Lower lobe of right lung (tissue), 2 donors: ENCODE data around the gene HDAC4. TPM values are rescaled to one million over a fixed set of nuclear protein-coding genes. Genes with fewer than 3 reads are reported as not detected.
A peak's percentile ranks its signal among the peaks of the same experiment; 100 is the strongest.

Source experiments
- ATAC-seq, 2 donors: fragments of 200-7000 bp; cut with Tn5 transposase; one replicate each; pipeline ENCODE4 v1.9.1; 2020 to 2022; ENCODE audit warnings: mild to moderate bottlenecking in 2 of 2, moderate library complexity in 2 of 2
- DNase-seq: peaks from one replicate; pipeline ENCODE4 v3.0.0-alpha.2; 2020
- H3K27ac ChIP-seq: fragments of 200-600 bp; one replicate; pipeline ENCODE4 v1.8.0; 2022
- H3K27me3 ChIP-seq: fragments of 200-600 bp; one replicate; pipeline ENCODE4 v1.8.0; 2022; ENCODE audit warnings: low read depth
- H3K36me3 ChIP-seq: fragments of 200-600 bp; one replicate; pipeline ENCODE4 v1.8.0; 2022; ENCODE audit warnings: mild to moderate bottlenecking
- H3K4me1 ChIP-seq: fragments of 200-600 bp; one replicate; pipeline ENCODE4 v1.8.0; 2022
- H3K4me3 ChIP-seq: fragments of 200-600 bp; one replicate; pipeline ENCODE4 v1.8.0; 2022; ENCODE audit warnings: mild to moderate bottlenecking
- H3K9me3 ChIP-seq: fragments of 200-600 bp; one replicate; pipeline ENCODE4 v1.8.0; 2022
- intact Hi-C: fragments of 100-400 bp; cut with DNase I; formaldehyde crosslinking; loops from one replicate; pipeline ENCODE4 v1.11.0; 2022
- total RNA-seq: library from RNA; stranded (reverse); fragmentation: NEBNext Ultra II Directional; extraction: Animal tissue kit (Norgen Biotek cat#: 25700); gene quantifications from one replicate; pipeline ENCODE4 v1.2.1, GENCODE V29; 2021
- TF ChIP-seq, protein P1 (sequence below): fragments of 200-600 bp; IDR thresholded peaks from one replicate; pipeline ENCODE4 v1.8.0; 2022; ENCODE audit warnings: antibody characterized with exemption, mild to moderate bottlenecking
- donor health status: DM: no; HTN: yes; CAD: no; lungs with severe emphysema.

Gene HDAC4
- total RNA-seq, 1 donor from 2014 or later, result 44.9 TPM

DNA sequence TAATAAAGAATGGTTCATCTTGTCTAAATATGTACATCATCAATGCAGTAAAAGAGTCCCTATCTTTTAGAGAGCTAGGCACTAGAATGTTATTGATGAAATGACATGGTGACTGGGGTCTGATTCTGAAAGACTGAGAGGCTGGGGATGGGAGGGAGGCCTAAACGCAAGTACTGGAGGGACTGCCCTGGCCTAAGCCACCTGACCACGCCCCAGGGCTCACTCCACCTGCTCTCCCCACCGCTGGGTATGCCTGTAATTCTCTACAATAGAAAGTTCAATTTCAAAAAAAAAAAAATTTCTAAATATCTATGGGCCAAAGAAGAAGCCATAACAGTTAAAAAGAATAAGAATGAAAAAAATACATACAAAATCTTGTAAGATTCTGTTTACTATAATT is 194.0 kb downstream of the HDAC4 start:
- Histone ChIP-seq H3K4me1 (peaks cover 2% of the 10 kb centered on the region), H3K4me3 (no peak overlapping the region), H3K9me3 (no peaks in the 10 kb centered on the region), H3K36me3 (peaks cover 2% of the 10 kb centered on the region), H3K27ac (no peak overlapping the region), H3K27me3 (no peaks in the 10 kb centered on the region)
- DNase-seq (no peak), ATAC-seq (no peak)
- intact Hi-C loops, result no loop called here
- TF ChIP-seq, protein P1, sequence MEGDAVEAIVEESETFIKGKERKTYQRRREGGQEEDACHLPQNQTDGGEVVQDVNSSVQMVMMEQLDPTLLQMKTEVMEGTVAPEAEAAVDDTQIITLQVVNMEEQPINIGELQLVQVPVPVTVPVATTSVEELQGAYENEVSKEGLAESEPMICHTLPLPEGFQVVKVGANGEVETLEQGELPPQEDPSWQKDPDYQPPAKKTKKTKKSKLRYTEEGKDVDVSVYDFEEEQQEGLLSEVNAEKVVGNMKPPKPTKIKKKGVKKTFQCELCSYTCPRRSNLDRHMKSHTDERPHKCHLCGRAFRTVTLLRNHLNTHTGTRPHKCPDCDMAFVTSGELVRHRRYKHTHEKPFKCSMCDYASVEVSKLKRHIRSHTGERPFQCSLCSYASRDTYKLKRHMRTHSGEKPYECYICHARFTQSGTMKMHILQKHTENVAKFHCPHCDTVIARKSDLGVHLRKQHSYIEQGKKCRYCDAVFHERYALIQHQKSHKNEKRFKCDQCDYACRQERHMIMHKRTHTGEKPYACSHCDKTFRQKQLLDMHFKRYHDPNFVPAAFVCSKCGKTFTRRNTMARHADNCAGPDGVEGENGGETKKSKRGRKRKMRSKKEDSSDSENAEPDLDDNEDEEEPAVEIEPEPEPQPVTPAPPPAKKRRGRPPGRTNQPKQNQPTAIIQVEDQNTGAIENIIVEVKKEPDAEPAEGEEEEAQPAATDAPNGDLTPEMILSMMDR, result no peak

DNA sequence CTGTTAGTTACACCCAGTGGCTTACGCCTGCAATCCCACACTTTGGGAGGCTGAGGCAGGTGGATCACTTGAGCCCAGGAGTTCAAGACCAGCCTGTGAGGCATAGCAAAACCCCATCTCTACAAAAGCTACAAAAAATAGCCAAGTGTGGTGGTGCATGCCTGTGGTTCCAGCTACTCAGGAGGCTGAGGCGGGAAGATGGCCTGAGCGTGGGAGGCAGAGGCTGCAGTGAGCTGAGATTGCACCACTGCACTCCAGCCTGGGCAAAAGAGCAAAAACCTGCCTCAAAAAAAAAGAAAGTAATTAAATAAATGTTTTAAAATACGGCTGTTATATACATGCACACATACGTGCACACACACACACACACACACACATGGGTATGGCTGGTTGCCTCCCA is 194.8 kb downstream of the HDAC4 start:
- DNase-seq (no peak), ATAC-seq (no peak)
- Histone ChIP-seq H3K36me3 (peaks cover 2% of the 10 kb centered on the region), H3K27ac (no peak overlapping the region), H3K4me3 (no peak overlapping the region), H3K9me3 (no peaks in the 10 kb centered on the region), H3K4me1 (peaks cover 6% of the 10 kb centered on the region), H3K27me3 (no peaks in the 10 kb centered on the region)
- TF ChIP-seq, protein P1, result no peak
- intact Hi-C loops, result no loop called here

DNA sequence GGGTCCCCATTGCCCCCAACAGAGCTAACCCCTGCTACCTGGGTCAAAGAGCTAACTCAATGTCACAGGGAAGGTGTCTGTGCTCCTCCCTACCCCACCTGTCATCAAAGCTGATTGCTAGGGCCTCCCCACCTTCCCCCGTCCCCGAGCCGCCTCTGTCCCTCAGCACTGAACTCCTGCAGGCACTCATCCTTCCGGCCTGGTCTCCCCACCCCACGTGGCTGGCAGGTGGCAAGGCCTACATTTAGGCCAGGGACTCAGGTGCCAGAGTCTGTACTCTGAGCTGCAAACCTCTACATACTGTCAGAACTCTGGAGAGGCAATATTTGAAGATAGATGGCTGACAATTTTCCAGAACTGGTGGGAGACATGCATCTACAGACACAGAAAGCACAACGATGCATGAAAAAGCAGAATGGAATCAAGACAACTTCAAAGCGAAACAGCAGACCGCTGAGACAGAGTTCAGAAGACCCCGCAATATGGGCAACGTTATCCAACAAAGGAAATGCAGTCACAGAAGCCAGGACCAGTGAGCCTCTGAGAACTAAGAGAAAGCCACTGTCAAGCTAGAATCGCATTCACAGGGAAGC is 195.8 kb downstream of the HDAC4 start:
- Histone ChIP-seq H3K36me3 (peaks cover 2% of the 10 kb centered on the region), H3K27ac (no peak overlapping the region), H3K4me3 (no peak overlapping the region), H3K27me3 (no peaks in the 10 kb centered on the region), H3K9me3 (no peaks in the 10 kb centered on the region), H3K4me1 (peaks cover 7% of the 10 kb centered on the region)
- ATAC-seq, result peak in 1 of 2 donors; percentile 19
- DNase-seq, result no peak
- intact Hi-C loops, result no loop called here
- TF ChIP-seq, protein P1, result no peak

DNA sequence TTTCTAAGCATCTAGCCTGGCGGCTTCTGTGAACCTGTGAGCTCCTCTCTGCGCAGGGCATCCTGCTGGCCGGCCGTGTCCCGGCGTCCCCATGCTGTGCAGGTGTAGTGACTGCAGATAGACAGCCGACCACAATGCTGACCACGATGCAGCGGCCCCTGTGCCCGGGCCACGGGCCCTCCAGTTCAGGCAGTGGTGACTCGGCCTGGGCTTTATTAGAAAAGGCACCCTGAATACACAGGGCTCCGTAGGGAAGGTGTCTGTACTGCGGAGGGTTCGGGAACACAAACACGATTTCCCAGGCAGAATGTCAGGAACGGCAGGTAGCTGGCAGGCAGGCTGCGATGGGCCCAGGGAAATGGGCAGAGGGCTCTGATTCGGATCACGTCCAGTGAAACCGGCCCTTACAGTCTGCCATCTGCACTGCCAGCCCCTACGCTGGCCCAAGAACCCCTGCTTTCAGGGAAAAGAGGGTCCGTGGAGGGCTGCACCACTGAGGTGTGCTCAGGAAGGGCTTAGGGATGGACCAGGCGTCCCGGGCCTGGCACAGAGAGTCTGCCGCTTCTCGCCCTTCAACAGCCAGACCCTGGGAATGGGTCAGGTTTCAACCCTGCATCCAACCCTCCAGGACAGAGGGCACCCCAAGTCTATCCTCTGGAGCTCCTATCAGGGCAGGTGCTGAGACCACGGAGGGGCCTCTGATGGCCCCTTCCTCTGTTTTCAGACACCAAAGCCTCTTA is 196.5 kb downstream of the HDAC4 start:
- peaks cover 14% of the 10 kb centered on the region for H3K4me1 ChIP-seq
- H3K27ac ChIP-seq, result no peak overlapping the region
- H3K36me3 ChIP-seq, result peaks cover 2% of the 10 kb centered on the region
- H3K4me3 ChIP-seq, result no peak overlapping the region
- no peaks in the 10 kb centered on the region for H3K27me3 ChIP-seq
- H3K9me3 ChIP-seq, result no peaks in the 10 kb centered on the region
- DNase-seq, result no peak
- TF ChIP-seq, protein P1, result no peak
- intact Hi-C loops, result no loop called here
- no peak for ATAC-seq

DNA sequence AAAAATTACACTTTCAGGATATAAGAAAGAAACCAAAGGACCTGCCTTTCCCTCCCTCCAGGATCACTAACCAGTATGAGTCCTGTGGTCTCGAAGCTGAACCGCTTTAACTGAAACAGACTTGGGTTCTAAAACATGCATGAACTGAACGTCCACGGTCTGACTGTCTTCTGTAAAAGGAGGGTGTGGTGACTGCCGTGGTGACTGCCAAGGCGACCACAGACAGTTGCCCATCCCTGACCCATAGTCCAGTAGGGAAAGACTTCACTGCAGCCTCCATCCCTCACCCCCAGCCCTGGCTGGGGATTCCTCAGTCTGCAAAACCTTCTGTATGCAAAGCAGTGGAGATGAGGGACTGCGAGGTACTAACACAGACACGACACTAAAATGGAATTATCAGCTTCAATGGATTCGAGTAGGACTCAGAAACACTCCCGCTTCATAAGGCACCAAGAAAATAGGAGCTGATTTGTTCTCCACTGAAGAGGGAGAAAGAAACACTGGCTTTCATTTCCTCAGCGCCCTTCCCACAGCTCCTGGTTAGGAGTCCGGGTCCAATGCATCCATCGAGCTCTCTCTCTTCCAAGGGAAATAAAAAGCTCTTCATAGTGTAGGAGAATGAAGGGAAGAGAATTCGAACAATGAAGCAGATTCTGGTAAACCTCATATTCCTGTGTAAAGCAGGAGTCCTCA is 197.2 kb downstream of the HDAC4 start:
- Histone ChIP-seq H3K27ac (no peak overlapping the region), H3K9me3 (no peaks in the 10 kb centered on the region), H3K4me1 (peaks cover 15% of the 10 kb centered on the region), H3K4me3 (no peak overlapping the region), H3K27me3 (no peaks in the 10 kb centered on the region), H3K36me3 (peaks cover 3% of the 10 kb centered on the region)
- TF ChIP-seq, protein P1, result no peak
- DNase-seq (no peak), ATAC-seq (no peak)
- intact Hi-C loops, result no loop called here
